ENCODE results near the gene PTPRM.

PTPRM gene

GRCh38 chr18:8300751-8301410 is 733.8 kb downstream of the PTPRM start:
- no peak for DNase-seq (ENCODE audit: low read depth in 1 of 2, low spot score in 1 of 2)

- no peak for DNase-seq (ENCODE audit: low read depth in 1 of 2, low spot score in 1 of 2)
Measured at GRCh38 chr18:8301427-8302172, 734.5 kb downstream of the PTPRM start.

GRCh38 chr18:8303151-8303755 is 736.1 kb downstream of the PTPRM start:
- DNase-seq (ENCODE audit: low read depth in 1 of 2, low spot score in 1 of 2): no peak

GRCh38 chr18:8307960-8308359 is 740.8 kb downstream of the PTPRM start:
- DNase-seq (ENCODE audit: low read depth in 1 of 2, low spot score in 1 of 2): no peak

- DNase-seq (ENCODE audit: low read depth in 1 of 2, low spot score in 1 of 2): no peak
Measured at GRCh38 chr18:8313043-8313442, 745.9 kb downstream of the PTPRM start.

- no peak for DNase-seq (ENCODE audit: low read depth in 1 of 2, low spot score in 1 of 2)
Measured at GRCh38 chr18:8314124-8314523, 747.0 kb downstream of the PTPRM start.

DNA sequence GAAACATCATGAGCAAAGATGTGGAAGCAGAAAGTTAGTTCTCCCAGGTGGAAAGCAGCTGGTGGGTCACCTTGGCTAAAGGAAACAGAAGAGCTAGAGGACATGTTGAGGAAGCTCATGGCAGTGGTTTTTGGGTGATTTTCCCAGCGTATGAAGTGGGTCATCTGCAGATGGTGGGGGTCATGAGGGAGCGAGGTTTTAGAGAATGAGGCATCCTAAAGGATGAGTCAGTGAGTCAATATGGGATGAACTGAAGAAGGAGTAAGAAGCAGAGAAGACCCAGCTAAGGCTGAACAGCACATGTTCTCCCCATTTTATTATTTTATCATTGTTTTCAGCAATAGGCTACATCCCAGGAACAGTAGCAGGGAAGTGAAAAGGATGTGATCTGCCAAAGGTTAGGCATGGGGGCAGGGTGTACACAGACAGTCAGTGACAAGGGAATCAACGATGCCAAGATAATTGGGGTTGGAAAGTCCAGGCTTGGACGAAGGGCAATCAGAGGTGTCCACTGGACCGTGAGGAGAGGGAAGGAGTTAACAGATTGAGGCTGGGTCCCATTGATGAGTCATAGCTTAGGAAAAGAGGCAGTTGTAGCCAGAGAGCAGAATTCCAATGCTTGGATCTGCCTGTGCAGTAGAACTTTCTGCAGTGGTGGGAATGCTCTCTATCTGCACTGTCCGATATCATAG is 752.8 kb downstream of the PTPRM start:
- DNase-seq (ENCODE audit: low read depth in 1 of 2, low spot score in 1 of 2): no peak

GRCh38 chr18:8322486-8322885 is 755.4 kb downstream of the PTPRM start:
- no peak for DNase-seq (ENCODE audit: low read depth in 1 of 2, low spot score in 1 of 2)

DNA sequence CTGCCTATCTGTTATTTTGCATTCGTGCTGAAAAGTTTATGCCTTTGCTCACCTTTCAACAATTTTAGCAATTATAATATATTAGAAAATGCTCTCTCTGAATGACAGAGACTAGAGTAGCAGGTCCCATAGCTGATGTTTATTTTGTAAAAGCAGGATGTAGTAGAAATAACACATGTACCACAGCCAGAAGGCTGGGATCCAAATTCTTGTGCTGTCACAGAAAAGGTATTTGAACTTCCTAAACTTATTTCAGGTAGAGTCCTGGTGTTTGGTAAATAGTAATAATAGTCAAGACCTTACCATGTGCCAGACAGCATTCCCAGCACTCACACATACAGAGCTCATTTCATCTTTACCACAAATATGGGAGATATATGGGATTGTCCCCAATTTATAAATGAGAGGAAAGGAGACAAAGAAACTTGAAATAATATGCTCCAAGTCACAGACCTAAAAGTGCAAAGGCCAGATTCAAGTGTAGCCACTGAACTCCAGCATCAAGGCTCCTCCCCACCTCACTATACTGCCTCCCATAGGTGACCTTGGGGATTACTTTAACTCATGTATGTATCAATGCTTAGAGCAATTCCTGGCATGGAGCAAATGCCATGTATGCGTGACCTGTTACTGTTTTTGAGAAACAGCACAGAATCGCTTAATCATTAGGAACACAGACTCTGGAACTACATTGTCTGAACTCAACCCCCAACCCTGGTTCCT is 757.4 kb downstream of the PTPRM start:
- DNase-seq (ENCODE audit: low read depth in 1 of 2, low spot score in 1 of 2): no peak

GRCh38 chr18:8326763-8327394 is 759.8 kb downstream of the PTPRM start:
- DNase-seq (ENCODE audit: low read depth in 1 of 2, low spot score in 1 of 2): no peak

DNA sequence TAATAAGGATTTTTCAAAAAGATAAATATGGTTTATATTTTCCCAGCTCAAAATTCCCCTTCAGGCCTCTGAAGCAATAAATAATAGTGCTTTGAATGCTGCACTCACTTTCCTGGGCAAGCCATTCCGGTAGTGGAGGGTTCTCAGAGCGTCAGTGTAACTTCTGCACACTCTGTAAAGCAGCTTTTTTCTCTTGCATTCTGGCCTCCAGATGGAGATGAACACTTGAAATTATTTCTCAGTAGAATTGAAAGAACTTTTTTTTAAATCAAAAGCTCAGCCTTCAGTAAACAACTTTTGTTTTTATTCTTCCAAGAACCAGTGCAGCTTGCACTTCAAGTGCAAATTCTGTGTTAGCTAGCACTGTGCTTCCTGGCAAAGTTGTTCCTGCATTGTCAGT is 761.0 kb downstream of the PTPRM start:
- DNase-seq (ENCODE audit: low read depth in 1 of 2, low spot score in 1 of 2): no peak

GRCh38 chr18:8329186-8329771 is 762.2 kb downstream of the PTPRM start:
- DNase-seq (ENCODE audit: low read depth in 1 of 2, low spot score in 1 of 2): no peak

DNA sequence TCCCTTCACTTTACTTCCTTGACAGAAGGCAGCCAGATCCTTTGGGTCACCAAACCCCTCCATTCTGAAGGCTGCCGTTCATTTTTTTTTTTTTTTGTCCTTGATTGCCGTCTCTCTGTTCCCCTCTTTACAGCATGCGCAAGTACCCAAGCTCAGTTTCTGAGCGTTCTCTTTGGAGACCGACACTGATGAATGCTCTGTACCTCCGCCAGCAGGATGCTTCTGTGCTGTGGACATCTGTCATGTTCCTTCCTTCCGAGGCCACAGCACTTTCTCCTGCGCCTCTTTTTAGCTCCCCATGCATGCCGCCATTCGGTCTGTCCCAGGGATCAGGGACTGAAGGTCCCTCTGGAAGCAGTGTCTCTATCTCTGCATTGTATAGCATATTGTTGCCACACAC is 763.5 kb downstream of the PTPRM start:
- DNase-seq (ENCODE audit: low read depth in 1 of 2, low spot score in 1 of 2): no peak

DNA sequence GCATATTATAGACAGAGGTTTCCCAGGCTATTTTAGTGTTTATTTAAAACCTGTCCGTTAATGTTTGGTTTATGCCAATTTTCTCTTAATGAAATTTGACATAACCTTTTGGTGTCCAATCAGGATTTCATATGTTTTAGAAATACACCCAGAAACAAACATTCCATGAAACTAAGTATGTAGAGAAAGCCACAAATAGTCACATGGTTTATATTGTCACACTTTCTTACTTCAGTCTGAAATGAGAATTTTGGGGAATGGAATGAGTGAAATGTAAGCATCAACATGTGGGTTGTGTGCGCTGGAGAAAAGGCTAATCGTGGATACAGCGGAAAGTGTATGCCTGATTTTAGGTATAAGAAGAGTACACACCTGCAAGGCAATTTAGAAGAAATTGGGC is 765.2 kb downstream of the PTPRM start:
- DNase-seq (ENCODE audit: low read depth in 1 of 2, low spot score in 1 of 2): no peak

GRCh38 chr18:8333961-8334360 is 766.8 kb downstream of the PTPRM start:
- no peak for DNase-seq (ENCODE audit: low read depth in 1 of 2, low spot score in 1 of 2)

GRCh38 chr18:8337211-8337610 is 770.1 kb downstream of the PTPRM start:
- no peak for DNase-seq (ENCODE audit: low read depth in 1 of 2, low spot score in 1 of 2)

- DNase-seq (ENCODE audit: low read depth in 1 of 2, low spot score in 1 of 2): no peak
Measured at GRCh38 chr18:8339210-8339609, 772.1 kb downstream of the PTPRM start.

- DNase-seq (ENCODE audit: low read depth in 1 of 2, low spot score in 1 of 2): no peak
Measured at GRCh38 chr18:8339952-8340351, 772.8 kb downstream of the PTPRM start.

DNA sequence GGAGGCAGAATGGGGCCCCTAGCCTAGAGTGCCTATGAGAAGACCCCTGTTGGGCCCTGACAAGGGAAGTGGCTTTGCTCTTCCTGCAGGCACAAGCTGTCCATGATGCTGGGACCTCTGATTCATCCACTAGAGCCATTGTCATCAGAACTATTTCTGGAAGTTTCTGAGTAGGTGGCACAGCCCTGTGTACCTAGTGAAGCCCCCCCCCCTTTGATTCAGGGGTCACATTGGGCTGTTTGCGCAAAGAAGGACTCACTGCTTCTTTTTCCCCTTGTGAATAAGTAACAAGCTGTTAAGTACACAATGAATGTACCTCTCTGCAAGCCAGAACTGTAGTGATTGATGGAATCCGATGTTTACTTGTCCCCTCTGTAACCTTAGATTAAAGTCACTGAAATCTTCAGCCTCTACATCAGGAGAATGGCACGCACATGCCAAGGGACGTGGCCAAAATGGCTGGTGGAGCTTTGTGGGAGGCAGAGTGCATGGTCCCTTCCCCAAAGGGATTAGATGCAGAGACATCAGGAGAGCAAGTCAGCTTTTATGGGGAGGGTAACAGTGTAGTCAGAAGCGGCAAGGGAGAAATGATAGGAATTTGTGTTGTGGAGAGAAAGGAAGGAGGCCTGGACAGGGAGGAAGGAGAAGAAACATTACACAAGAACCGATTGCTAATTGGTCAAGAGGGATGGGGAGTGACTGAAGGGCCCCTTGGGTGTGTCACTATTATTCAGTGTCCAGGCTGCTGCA is 774.5 kb downstream of the PTPRM start:
- no peak for DNase-seq (ENCODE audit: low read depth in 1 of 2, low spot score in 1 of 2)

Data from activated CD4-positive, alpha-beta T cell treated with anti-CD3 and anti-CD28 coated beads, Interleukin-2, amount 50 U/mL, for 24 hours (primary cell).